ENCODE data around the gene PP2D1.

DNA sequence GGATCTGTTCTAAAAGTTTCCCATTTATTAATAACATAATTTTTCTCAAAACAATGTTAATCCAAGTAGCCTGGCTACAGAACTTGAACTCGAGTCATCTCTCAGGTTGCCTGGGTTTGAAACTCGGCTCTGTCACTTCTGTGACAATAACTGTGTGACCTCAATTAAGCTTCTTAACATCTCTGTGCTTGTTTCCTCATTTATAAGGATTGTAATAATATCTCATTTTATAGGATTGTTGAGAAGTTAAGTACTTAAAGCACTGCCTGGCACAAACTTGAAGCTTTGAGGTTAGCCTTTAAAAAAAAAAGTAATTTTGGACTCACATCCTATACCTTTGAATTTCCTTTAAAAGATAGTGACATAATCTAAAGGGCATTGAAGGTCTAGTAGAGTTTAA, 61.7 kb downstream of the PP2D1 start:
- TF ChIP-seq ZNF274 (IDR thresholded peaks at IDR 0.05; ENCODE audit: low read depth, low read length) = no peak
- no peak for TF ChIP-seq YY1 (IDR thresholded peaks at IDR 0.05; ENCODE audit: insufficient read depth, insufficient read length)

All from NT2/D1 (cell line).